T-helper 17 cell (primary cell): ENCODE measurements around the gene ISM1. TPM values are rescaled to one million over a fixed set of nuclear protein-coding genes. Genes with fewer than 3 reads are reported as not detected.

Experiments
- ATAC-seq: fragments of 150-1000 bp; cut with Tn5 transposase; 2 replicates; pipeline ENCODE4 v1.10.0; 2021; ENCODE audit warnings: mild to moderate bottlenecking, moderate library complexity
- DNase-seq, 3 donors: peaks; one replicate each; pipeline versions ENCODE4 v3.0.0 to v3.0.0-alpha.2; 2020 to 2021
- H3K9me3 ChIP-seq: one replicate; pipeline ENCODE4 v1.7.0; 2013; ENCODE audit warnings: low read length, mild to moderate bottlenecking; ENCODE audit not compliant: control insufficient read depth, poor library complexity, severe bottlenecking
- H3K27ac Mint-ChIP-seq: one replicate; pipeline ENCODE4 v1.8.0; 2022; ENCODE audit warnings: mild to moderate bottlenecking, moderate library complexity, mixed read lengths
- H3K27me3 Mint-ChIP-seq: one replicate; pipeline ENCODE4 v1.8.0; 2022; ENCODE audit warnings: mixed read lengths
- H3K36me3 Mint-ChIP-seq: one replicate; pipeline ENCODE4 v1.8.0; 2022; ENCODE audit warnings: low read depth, mixed read lengths
- H3K4me1 Mint-ChIP-seq: one replicate; pipeline ENCODE4 v1.8.0; 2022; ENCODE audit warnings: mild to moderate bottlenecking, mixed read lengths
- H3K4me3 Mint-ChIP-seq: one replicate; pipeline ENCODE4 v1.8.0; 2022; ENCODE audit warnings: mild to moderate bottlenecking, moderate library complexity, mixed read lengths
- total RNA-seq, 4 donors: library from RNA in 2 of 4; stranded (reverse) in 2 of 4; gene quantifications; one replicate each; pipeline ENCODE4 v1.2.3 and lab custom pipeline; 2022 to 2026

The ISM1 gene
- total RNA-seq, 2 donors from 2014 or later: 3.2 to 7.8 TPM

DNA sequence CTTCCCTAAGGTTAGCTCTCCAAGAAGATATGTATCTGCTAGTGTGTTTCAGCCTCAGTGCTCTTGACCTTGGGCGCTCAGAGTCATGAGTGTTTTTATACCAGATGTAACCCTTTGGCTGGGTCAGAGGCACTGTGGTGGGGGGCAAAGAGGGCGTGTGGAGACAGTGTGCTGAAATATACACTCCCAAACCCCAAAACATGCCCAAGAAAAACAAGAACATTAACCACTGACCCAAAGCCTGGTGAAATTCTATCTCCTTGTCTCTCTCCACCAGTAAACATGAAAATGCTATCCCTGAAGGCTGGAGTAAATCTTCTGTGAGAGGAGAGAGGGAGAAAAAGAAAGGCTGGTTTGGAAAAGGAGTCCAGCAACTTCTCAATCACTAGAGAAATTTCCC, 47.9 kb downstream of the ISM1 start:
- Mint-ChIP-seq H3K36me3 (peaks cover 7% of the 10 kb centered on the region), H3K27ac (no peak overlapping the region), H3K27me3 (no peaks in the 10 kb centered on the region), H3K4me3 (no peak overlapping the region), H3K4me1 (peaks cover 6% of the 10 kb centered on the region)
- DNase-seq: no peak
- ATAC-seq: no peak
- no peaks in the 10 kb centered on the region for H3K9me3 ChIP-seq

DNA sequence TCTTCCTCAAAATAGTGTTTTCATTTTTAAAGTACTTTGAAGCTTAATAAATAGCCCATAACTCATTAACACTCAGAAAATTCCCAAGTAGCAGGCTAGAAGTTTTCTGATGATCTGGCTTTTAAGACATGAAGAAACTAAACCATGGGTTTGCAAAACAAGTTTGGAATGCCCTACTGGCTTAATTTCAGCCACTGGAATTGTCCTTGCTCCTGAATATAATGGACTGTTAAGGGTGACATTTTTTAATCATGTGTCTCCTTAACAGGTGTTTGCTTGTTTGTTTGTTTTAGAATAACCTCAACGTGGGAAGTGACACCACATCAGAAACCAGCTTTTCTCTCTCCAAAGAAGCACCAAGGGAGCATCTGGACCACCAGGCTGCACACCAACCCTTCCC, 49.1 kb downstream of the ISM1 start:
- H3K4me1 Mint-ChIP-seq: peaks cover 6% of the 10 kb centered on the region

DNA sequence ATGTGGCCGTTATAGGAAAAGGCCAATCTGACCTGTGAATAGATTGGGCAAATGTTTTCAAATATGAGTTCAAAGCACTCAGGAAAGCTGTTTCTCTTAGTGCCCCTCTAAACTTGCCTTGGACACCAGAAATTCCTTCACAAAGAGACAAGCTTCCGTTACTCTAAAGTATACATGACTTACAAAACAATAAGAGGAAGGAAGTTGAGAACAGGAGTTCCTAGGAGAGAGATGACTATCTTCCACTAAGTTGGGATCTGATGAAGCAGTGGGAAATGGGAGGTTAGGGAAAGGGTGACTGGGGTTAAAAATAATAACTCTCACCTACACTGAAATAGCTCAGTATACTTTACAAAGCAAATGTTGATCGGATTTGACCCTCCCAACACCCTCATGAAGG, 50.0 kb downstream of the ISM1 start:
- ATAC-seq (no peak), DNase-seq (no peak)
- peaks cover 6% of the 10 kb centered on the region for H3K4me1 Mint-ChIP-seq
- H3K27ac Mint-ChIP-seq: no peak overlapping the region
- H3K4me3 Mint-ChIP-seq: no peak overlapping the region
- peaks cover 7% of the 10 kb centered on the region for H3K36me3 Mint-ChIP-seq
- no peaks in the 10 kb centered on the region for H3K9me3 ChIP-seq
- no peaks in the 10 kb centered on the region for H3K27me3 Mint-ChIP-seq

More for the DNA sequence above, 49.1 kb downstream of the ISM1 start:
- Mint-ChIP-seq H3K36me3 (peaks cover 7% of the 10 kb centered on the region), H3K4me3 (no peak overlapping the region), H3K27ac (no peak overlapping the region), H3K27me3 (no peaks in the 10 kb centered on the region)
- ATAC-seq: no peak
- DNase-seq: no peak
- H3K9me3 ChIP-seq: no peaks in the 10 kb centered on the region

DNA sequence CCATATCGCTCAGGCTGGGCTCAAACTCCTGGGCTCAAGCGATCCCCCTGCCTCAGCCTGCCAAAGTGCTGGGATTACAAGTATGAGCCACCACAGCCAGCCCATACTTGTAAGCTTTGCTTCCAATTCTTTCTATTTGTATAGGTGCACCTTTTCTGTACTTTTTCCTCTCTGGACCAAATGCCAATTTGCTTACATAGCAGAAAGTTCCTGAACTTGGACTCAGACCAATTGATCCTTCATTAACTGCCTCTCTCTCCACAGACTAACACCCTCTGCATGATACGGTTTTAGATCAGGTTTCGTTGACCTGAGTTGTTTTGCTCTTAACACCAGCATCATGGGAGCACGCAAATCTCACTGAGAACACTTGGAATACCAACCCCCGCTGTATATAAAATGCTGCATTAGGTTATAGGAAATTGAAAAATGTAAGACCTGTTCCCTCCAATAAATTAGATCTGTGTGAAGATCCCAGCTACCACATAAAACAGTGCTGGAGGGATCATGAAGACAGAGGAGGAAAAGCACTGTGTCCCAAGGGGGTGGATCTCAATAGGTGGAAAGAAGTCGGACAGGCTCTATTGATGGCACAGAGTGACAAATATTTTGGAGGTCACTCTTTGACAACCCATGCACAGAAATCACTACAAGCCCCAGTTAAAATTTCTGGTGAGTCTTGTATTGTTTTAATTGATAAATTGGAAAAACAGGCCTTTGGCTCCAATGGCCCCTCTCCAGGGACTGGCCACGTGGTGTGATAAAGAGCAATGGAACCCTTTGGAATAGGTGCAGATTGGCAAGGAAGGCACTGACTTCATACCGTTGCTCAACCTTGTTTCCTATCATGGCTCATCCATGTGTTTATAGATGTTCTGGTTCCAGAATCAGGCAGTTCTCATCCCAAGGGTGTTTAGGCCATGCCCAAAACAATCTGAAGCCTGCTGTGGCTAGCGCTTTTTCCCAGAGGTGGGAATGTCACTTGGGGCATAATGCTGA, 51.2 kb downstream of the ISM1 start:
- H3K36me3 Mint-ChIP-seq: peaks cover 7% of the 10 kb centered on the region
- peaks cover 6% of the 10 kb centered on the region for H3K4me1 Mint-ChIP-seq
- H3K27ac Mint-ChIP-seq: no peak overlapping the region
- H3K9me3 ChIP-seq: no peaks in the 10 kb centered on the region
- H3K27me3 Mint-ChIP-seq: no peaks in the 10 kb centered on the region
- no peak overlapping the region for H3K4me3 Mint-ChIP-seq
- DNase-seq (no peak), ATAC-seq (no peak)

DNA sequence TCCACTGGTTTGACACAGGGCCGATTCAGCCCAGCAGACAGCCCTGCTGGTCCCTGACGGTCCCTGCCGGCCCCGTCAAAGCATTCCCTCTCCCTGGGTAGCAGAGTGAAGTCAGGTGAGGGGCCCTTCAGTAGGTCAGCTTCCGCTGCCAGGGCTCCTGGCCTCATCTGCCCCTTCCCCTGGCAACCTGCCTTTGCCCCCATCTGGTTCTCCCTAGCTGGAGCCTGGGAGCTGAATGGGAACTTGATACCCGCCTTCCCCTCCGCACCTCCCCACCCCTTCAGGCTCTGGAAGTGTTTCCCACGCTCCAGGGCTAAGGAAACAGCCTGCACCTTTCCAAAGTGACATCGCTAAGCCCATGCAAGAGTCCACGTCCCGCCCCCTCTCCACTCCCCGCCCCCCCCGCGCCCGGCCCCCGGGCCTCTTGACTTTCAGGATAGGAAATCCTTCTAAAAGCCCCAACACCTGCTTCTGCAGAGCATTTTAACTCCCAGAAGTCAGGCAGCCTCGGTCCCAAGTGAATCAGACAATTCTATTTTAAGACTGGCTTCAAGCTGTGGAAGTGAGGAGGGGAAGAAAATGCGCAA, 53.3 kb downstream of the ISM1 start:
- Mint-ChIP-seq H3K4me3 (no peak overlapping the region), H3K27ac (no peak overlapping the region), H3K36me3 (peaks cover 7% of the 10 kb centered on the region), H3K4me1 (peaks cover 6% of the 10 kb centered on the region), H3K27me3 (no peaks in the 10 kb centered on the region)
- H3K9me3 ChIP-seq: no peaks in the 10 kb centered on the region
- DNase-seq (no peak), ATAC-seq (no peak)

DNA sequence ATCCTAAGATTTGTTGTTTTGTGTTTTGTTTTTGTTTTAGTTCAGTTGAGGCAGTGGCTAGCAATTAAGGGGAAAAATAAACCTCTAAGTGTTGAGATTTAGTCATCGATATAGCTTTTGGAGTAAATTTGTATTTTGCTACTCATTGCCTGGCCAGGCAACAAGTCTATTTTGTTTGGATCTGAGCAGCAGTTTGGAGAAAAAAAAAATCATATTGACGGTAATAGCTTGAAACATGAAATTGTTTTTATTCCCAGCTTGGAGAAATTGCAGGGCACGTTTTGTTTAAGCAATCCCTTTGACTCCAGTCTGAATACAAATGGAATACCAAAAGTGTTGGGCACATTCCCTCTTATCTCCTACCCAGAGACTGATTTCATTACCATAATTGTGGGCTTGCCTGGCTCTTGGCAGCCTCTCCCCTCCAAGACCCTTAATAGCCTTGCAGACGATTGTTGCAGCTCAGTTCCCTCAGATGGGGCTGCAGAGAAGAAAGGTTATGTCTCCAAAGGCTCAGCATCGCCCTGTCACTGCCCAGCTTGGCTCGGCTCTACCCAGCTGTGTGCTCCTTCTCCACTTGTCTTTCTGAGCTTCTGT, 56.0 kb downstream of the ISM1 start:
- Mint-ChIP-seq H3K36me3 (peaks cover 3% of the 10 kb centered on the region), H3K27ac (no peak overlapping the region), H3K4me3 (no peak overlapping the region), H3K27me3 (no peaks in the 10 kb centered on the region), H3K4me1 (peaks cover 2% of the 10 kb centered on the region)
- no peak for ATAC-seq
- DNase-seq: no peak
- no peaks in the 10 kb centered on the region for H3K9me3 ChIP-seq

DNA sequence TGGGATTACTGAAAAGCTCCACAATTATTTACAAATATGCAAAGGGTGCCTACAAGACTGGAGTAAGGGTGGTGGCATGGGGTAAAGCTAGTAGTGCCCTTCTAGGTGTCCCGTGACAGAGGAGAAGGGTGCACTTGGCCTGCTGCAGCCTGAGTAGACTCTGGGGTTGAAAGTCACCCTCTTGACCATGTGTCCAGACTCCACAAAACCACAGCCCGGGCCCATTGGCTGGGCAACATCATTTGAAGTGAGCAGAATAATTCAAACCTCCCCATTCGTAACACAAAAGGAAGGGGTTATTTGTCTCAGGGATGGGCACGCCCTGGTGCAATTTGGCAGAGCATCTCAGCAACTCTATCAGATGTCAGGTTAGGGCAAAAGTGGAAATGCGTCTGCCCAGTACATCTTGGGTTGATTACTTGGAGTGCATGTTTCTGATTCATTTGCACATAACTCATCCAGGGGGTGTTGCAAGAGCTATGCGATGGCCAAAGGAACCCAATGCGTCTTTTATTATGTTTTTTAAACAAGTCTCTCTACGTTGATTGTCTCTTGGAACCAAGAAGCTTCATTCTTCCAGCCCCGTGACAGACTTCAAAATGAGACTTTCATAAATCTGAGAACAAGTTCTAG, 56.7 kb downstream of the ISM1 start:
- Mint-ChIP-seq H3K27me3 (no peaks in the 10 kb centered on the region), H3K36me3 (no peaks in the 10 kb centered on the region), H3K27ac (no peak overlapping the region), H3K4me1 (peaks cover 2% of the 10 kb centered on the region), H3K4me3 (no peak overlapping the region)
- no peak for DNase-seq
- no peaks in the 10 kb centered on the region for H3K9me3 ChIP-seq
- no peak for ATAC-seq

DNA sequence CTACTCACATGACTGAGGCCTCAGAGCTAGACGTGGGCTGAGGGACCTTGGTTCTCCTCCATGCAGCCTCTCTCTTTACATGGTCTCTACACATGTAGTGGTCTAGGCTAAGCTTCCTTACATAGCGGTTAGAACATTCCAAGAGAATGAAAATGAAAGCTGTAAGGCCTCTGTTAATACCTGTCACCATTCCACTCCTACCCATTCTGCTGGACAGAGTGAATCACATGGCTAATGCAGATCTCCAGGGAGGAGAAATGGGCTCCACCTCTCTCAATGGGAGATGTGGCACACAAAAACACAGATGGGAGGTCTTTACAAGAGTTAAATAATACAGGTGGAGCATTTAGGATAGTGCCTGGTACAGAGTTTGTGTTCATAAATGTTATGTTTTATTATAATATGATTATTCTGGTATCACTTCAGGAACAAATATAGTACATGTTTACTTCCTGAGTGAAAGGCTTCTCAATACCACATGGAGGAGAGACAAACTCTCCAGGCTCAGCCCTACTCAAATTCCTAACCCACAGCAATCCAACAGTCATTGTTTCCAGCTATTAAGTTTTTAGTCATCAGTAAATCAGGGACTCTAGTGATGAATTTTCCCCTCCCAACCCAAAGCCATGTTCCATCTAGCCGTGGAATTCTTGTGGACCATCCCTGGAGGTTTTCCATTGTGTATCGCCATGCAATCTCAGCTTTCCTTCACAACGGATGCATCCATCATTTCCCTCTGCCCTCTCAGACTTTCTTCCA, 57.9 kb downstream of the ISM1 start:
- no peaks in the 10 kb centered on the region for H3K9me3 ChIP-seq
- no peak for ATAC-seq
- H3K27ac Mint-ChIP-seq: no peak overlapping the region
- no peaks in the 10 kb centered on the region for H3K4me1 Mint-ChIP-seq
- no peak for DNase-seq
- no peaks in the 10 kb centered on the region for H3K27me3 Mint-ChIP-seq
- no peaks in the 10 kb centered on the region for H3K36me3 Mint-ChIP-seq
- no peak overlapping the region for H3K4me3 Mint-ChIP-seq

DNA sequence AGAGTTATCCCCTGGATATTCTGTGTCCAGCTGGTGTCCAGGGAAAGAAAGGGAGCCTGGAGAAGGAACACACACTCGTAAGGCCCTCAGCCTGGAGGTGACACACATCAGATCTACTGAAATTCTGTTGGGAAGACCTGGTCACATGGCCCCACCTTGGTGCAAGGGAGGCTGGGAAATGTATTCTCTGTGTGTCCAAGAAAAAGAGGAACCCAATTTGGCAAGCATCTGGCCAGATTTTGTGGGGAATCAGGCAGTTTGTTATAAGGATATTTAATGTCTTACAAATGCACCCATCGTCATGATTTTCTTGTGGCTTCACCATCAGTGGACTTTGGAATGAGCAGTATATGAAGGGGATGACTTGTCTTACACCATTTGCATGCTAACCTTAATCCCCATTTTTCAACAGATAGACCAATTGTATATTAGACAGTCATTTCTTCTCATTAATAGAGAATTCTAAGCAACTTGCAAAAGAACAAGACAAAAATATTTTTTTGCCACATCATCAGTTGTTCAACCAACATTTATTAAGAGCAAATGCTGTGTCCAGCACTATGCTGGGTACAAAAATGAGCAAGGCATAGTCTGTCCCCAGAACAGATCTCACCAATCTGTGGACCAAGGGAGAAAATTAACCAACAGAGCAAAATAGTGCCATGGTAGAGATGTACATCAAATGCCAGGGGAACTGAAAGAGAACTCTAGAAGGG, 59.7 kb downstream of the ISM1 start:
- H3K4me1 Mint-ChIP-seq: no peaks in the 10 kb centered on the region
- ATAC-seq: no peak

DNA sequence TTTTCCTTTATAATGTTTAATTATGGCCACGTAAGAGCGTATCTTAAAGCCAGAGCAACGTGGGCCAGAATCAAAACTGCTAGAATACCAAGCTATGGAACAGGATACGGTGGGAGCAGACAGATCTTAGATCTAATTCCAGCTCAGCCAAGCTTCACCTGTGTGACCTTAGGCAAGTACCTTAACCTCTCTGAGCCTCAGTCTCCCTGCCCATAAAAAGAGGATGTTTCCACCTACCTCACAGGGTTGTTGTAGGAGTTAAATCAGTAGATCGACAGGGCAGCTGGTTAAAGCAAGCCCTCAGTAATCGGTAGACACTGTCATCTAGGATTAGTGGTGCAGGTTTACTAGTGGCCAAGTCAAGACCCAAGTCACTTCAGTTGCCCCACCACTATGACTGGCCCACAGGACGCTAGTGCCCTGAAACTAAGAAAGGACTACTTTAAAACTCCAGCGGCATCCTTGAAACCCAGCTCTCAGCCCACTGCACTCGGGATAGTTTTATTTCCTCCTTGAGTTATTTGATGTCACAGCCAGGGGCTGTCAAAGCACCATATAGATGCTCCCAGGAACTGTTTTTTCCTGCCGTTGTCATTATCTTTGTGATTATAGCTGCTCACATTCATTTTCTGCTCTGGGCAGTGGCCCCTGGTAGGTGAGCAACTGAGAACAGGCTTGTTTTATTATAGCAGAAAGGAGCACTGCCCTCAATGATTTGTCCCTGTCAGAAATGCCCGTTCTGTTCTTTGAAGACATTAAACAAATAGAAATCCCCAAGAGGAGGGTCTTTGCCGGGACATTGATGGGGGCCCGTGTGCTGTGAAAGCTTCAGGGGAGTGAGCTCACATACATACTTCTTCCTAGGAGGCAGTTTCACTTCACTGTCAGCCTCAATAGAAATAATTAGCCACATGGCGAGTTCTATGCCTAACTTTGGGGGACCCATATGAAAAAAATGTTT, 63.1 kb downstream of the ISM1 start:
- ATAC-seq (no peak), DNase-seq (no peak)
- H3K9me3 ChIP-seq: no peaks in the 10 kb centered on the region
- H3K4me3 Mint-ChIP-seq: no peak overlapping the region
- no peaks in the 10 kb centered on the region for H3K36me3 Mint-ChIP-seq
- H3K27me3 Mint-ChIP-seq: no peaks in the 10 kb centered on the region
- no peak overlapping the region for H3K27ac Mint-ChIP-seq
- peaks cover 5% of the 10 kb centered on the region for H3K4me1 Mint-ChIP-seq

More for the DNA sequence above, 59.7 kb downstream of the ISM1 start:
- DNase-seq: no peak
- Mint-ChIP-seq H3K4me3 (no peak overlapping the region), H3K27ac (no peak overlapping the region), H3K27me3 (no peaks in the 10 kb centered on the region), H3K36me3 (no peaks in the 10 kb centered on the region)
- no peaks in the 10 kb centered on the region for H3K9me3 ChIP-seq

DNA sequence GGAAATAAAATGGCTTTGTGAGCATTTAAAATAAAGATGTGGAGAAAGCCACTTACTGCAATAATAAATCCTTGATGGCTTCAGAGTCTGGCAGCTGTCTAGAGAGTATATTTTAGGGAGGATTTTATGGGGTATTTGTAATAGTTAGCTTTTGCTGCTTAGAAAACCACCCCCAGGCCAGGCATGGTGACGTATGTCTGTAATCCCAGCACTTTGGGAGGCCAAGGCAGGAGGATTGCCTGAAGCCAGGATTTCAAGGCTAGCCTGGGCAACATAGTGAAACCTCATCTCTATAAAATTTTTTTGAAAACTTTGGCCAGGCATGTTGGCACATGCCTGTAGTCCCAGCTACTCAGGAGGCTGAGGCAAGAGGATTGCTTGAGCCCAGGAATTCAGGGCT, 63.8 kb downstream of the ISM1 start:
- Mint-ChIP-seq H3K27ac (no peak overlapping the region), H3K4me1 (peaks cover 5% of the 10 kb centered on the region), H3K27me3 (no peaks in the 10 kb centered on the region), H3K4me3 (no peak overlapping the region), H3K36me3 (peaks cover 4% of the 10 kb centered on the region)
- no peak for DNase-seq
- no peaks in the 10 kb centered on the region for H3K9me3 ChIP-seq
- no peak for ATAC-seq
